ENCODE measurements around the gene KCNAB1.

- TF ChIP-seq YY1 (IDR thresholded peaks at IDR 0.05; ENCODE audit: insufficient read depth, insufficient read length) (no peak), ZNF274 (IDR thresholded peaks at IDR 0.05; ENCODE audit: low read depth, low read length) (no peak), SUZ12 (IDR thresholded peaks at IDR 0.05; ENCODE audit: extremely low read depth, insufficient read depth, insufficient read length) (no peak)
These were observed 12.9 kb upstream of the KCNAB1 start for GRCh38 chr3:156107504-156107903.

All from NT2/D1 (cell line).